SK-N-MC (cell line): ENCODE data around the gene MALRD1.

Experiments used
- EZH2 ChIP-seq: fragments of 200-600 bp; sonication (generic); IDR thresholded peaks from one replicate; pipeline ENCODE4 v1.6.1; 2017; ENCODE audit warnings: antibody characterized with exemption
- FOXP2 ChIP-seq: optimal IDR thresholded peaks from 2 replicates; pipeline ENCODE3; 2011; ENCODE audit warnings: mild to moderate bottlenecking, moderate library complexity; ENCODE audit not compliant: insufficient read depth; ENCODE audit errors: extremely low read length, control extremely low read depth
- POLR2AphosphoS5 ChIP-seq: IDR thresholded peaks from 2 replicates; pipeline ENCODE4 v1.6.1; 2012; ENCODE audit warnings: mild to moderate bottlenecking, low read depth, low read length, borderline replicate concordance

- TF ChIP-seq POLR2AphosphoS5 = no peak
- no peak for TF ChIP-seq EZH2
- TF ChIP-seq FOXP2 = no peak
Observed at GRCh38 chr10:19031763-19032162, 16.8 kb upstream of the MALRD1 start.
